HG03558 (cell line): ENCODE measurements around the gene ASAP3.

ENCODE experiments used
- ATAC-seq: cut with Tn5 transposase; IDR thresholded peaks from one replicate; pipeline ENCODE4 v1.9.1; 2021; ENCODE audit warnings: moderate number of reproducible peaks; ENCODE audit not compliant: unreplicated experiment; ENCODE audit errors: extremely low read depth

Gene ASAP3

GRCh38 chr1:23428136-23428905 is 55.7 kb downstream of the ASAP3 start:
- ATAC-seq: no peak

- ATAC-seq: no peak
Observed at GRCh38 chr1:23427550-23427949, 56.4 kb downstream of the ASAP3 start.

- no peak for ATAC-seq
Observed at GRCh38 chr1:23426828-23427227, 57.2 kb downstream of the ASAP3 start.

GRCh38 chr1:23425193-23425494 is 58.8 kb downstream of the ASAP3 start:
- ATAC-seq: no peak

- ATAC-seq: no peak
Observed at GRCh38 chr1:23424293-23425192, 59.4 kb downstream of the ASAP3 start, which contains the start of gene TCEA3. Gene TCEA3, minus strand, starts transcription at chr1:23424748. Its CDS starts 115 bp downstream, at chr1:23424633.

- ATAC-seq: no peak
Observed at GRCh38 chr1:23423415-23424292, 60.3 kb downstream of the ASAP3 start.

- no peak for ATAC-seq
Observed at GRCh38 chr1:23422941-23423340, 61.0 kb downstream of the ASAP3 start.

- no peak for ATAC-seq
Observed at GRCh38 chr1:23422241-23422877, 61.6 kb downstream of the ASAP3 start.

- ATAC-seq: no peak
Observed at GRCh38 chr1:23421753-23422240, 62.2 kb downstream of the ASAP3 start.

- no peak for ATAC-seq
Observed at GRCh38 chr1:23421343-23421742, 62.6 kb downstream of the ASAP3 start.

- no peak for ATAC-seq
Observed at GRCh38 chr1:23420778-23421177, 63.2 kb downstream of the ASAP3 start.

GRCh38 chr1:23419180-23419579 is 64.8 kb downstream of the ASAP3 start:
- no peak for ATAC-seq

- ATAC-seq: no peak
Observed at GRCh38 chr1:23417570-23417969, 66.4 kb downstream of the ASAP3 start.

- ATAC-seq: no peak
Observed at GRCh38 chr1:23416964-23417363, 67.0 kb downstream of the ASAP3 start.

- ATAC-seq: no peak
Observed at GRCh38 chr1:23408797-23409290, 75.1 kb downstream of the ASAP3 start.

GRCh38 chr1:23407016-23407630 is 76.9 kb downstream of the ASAP3 start:
- ATAC-seq: no peak

GRCh38 chr1:23405946-23406345 is 78.0 kb downstream of the ASAP3 start:
- no peak for ATAC-seq

- ATAC-seq: no peak
Observed at GRCh38 chr1:23403735-23404486, 80.1 kb downstream of the ASAP3 start.

- no peak for ATAC-seq
Observed at GRCh38 chr1:23403355-23403734, 80.6 kb downstream of the ASAP3 start.
